ENCODE results near the gene VPREB1. TPM values are rescaled to one million over a fixed set of nuclear protein-coding genes. Genes with fewer than 3 reads are reported as not detected.

VPREB1 gene
- total RNA-seq, 1 experiment from 2014 or later = not detected

- no peaks in the 10 kb centered on the region for H3K9me3 ChIP-seq (ENCODE audit: low read length)
- no peaks in the 10 kb centered on the region for H3K36me3 ChIP-seq (ENCODE audit: low read depth, low read length)
- H3K79me2 ChIP-seq (ENCODE audit: low read length) = no peaks in the 10 kb centered on the region
- BruUV-seq (replicated peaks) = no TSS peak
- ChIA-PET POLR2A (ENCODE audit: unreplicated experiment) (no interaction called here), CTCF (no interaction called here)
- peaks cover 14% of the 10 kb centered on the region for H3K4me1 ChIP-seq (ENCODE audit: insufficient read depth, low read length)
- no peak for DNase-seq
- H3K9ac ChIP-seq (ENCODE audit: low read length) = no peak overlapping the region
- no peak for ATAC-seq
- H3K9me2 ChIP-seq (replicated peaks; ENCODE audit: low read length) = no peaks in the 10 kb centered on the region
- intact Hi-C loops (cut with micrococcal nuclease) = no loop called here
- H3K27me3 ChIP-seq (ENCODE audit: low read length) = no peaks in the 10 kb centered on the region
- peaks cover 6% of the 10 kb centered on the region for H3F3A ChIP-seq (ENCODE audit: low read length, unreplicated experiment)
- H2AFZ ChIP-seq (ENCODE audit: low read length) = no peak overlapping the region
- no peak overlapping the region for H3K4me2 ChIP-seq (ENCODE audit: low read length)
- no peak for TF ChIP-seq CTCF (conservative IDR thresholded peaks at IDR 0.05; ENCODE audit: low read depth, low read length)
- TF ChIP-seq EZH2 (IDR thresholded peaks at IDR 0.05; ENCODE audit: low read length, unreplicated experiment) = no peak
- no peak for TF ChIP-seq EZH2phosphoT487 (IDR thresholded peaks at IDR 0.05; ENCODE audit: borderline replicate concordance, low read length)
- H4K20me1 ChIP-seq (ENCODE audit: low read length) = no peaks in the 10 kb centered on the region
- H3K27ac ChIP-seq (ENCODE audit: low read length) = no peak overlapping the region
- no peak overlapping the region for H3K4me3 ChIP-seq (ENCODE audit: low read length)
These were observed 29.7 kb upstream of the VPREB1 start for GRCh38 chr22:22214819-22215329.

- H2AFZ ChIP-seq (ENCODE audit: low read length) = no peak overlapping the region
- H3K4me2 ChIP-seq (ENCODE audit: low read length) = no peak overlapping the region
- H3K4me1 ChIP-seq (ENCODE audit: insufficient read depth, low read length) = peaks cover 4% of the 10 kb centered on the region
- CTCF ChIA-PET = no interaction called here
- ATAC-seq (no peak), DNase-seq (no peak)
- POLR2A ChIA-PET (ENCODE audit: unreplicated experiment) = no interaction called here
- no peaks in the 10 kb centered on the region for H3K79me2 ChIP-seq (ENCODE audit: low read length)
- H3K27me3 ChIP-seq (ENCODE audit: low read length) = no peaks in the 10 kb centered on the region
- H3K36me3 ChIP-seq (ENCODE audit: low read depth, low read length) = no peaks in the 10 kb centered on the region
- no peak overlapping the region for H3K9ac ChIP-seq (ENCODE audit: low read length)
- H3K27ac ChIP-seq (ENCODE audit: low read length) = no peak overlapping the region
- intact Hi-C loops (cut with micrococcal nuclease) = no loop called here
- H3K9me3 ChIP-seq (ENCODE audit: low read length) = no peaks in the 10 kb centered on the region
- no peak for TF ChIP-seq EZH2phosphoT487 (IDR thresholded peaks at IDR 0.05; ENCODE audit: borderline replicate concordance, low read length)
- no peak for TF ChIP-seq EZH2 (IDR thresholded peaks at IDR 0.05; ENCODE audit: low read length, unreplicated experiment)
- no peak for TF ChIP-seq CTCF (conservative IDR thresholded peaks at IDR 0.05; ENCODE audit: low read depth, low read length)
- H3K4me3 ChIP-seq (ENCODE audit: low read length) = no peak overlapping the region
- BruUV-seq (replicated peaks) = no TSS peak
- H3F3A ChIP-seq (ENCODE audit: low read length, unreplicated experiment) = peaks cover 1% of the 10 kb centered on the region
- no peaks in the 10 kb centered on the region for H4K20me1 ChIP-seq (ENCODE audit: low read length)
- no peaks in the 10 kb centered on the region for H3K9me2 ChIP-seq (replicated peaks; ENCODE audit: low read length)
These were observed 28.7 kb upstream of the VPREB1 start for GRCh38 chr22:22215659-22216449.

- Histone ChIP-seq H3K27ac (ENCODE audit: low read length) (no peak overlapping the region), H3F3A (ENCODE audit: low read length, unreplicated experiment) (no peaks in the 10 kb centered on the region), H2AFZ (ENCODE audit: low read length) (no peak overlapping the region), H3K27me3 (ENCODE audit: low read length) (no peaks in the 10 kb centered on the region), H3K9me2 (replicated peaks; ENCODE audit: low read length) (no peaks in the 10 kb centered on the region), H3K79me2 (ENCODE audit: low read length) (no peaks in the 10 kb centered on the region), H3K4me3 (ENCODE audit: low read length) (no peak overlapping the region), H3K9ac (ENCODE audit: low read length) (no peak overlapping the region), H4K20me1 (ENCODE audit: low read length) (no peaks in the 10 kb centered on the region), H3K4me2 (ENCODE audit: low read length) (no peak overlapping the region), H3K9me3 (ENCODE audit: low read length) (no peaks in the 10 kb centered on the region), H3K36me3 (ENCODE audit: low read depth, low read length) (no peaks in the 10 kb centered on the region), H3K4me1 (ENCODE audit: insufficient read depth, low read length) (no peaks in the 10 kb centered on the region)
- DNase-seq = no peak
- ChIA-PET CTCF (no interaction called here), POLR2A (ENCODE audit: unreplicated experiment) (no interaction called here)
- TF ChIP-seq EZH2 (IDR thresholded peaks at IDR 0.05; ENCODE audit: low read length, unreplicated experiment) = no peak
- intact Hi-C loops (cut with micrococcal nuclease) = no loop called here
- no TSS peak for BruUV-seq (replicated peaks)
- no peak for ATAC-seq
These were observed 28.1 kb upstream of the VPREB1 start for GRCh38 chr22:22216450-22216959.
